Measurements from ENCODE around the gene PRKCE.
A peak's percentile ranks its signal among the peaks of the same experiment; 100 is the strongest.
"Not testable (repeated sequence)": the region's sequence is repeated elsewhere in the genome, so short reads cannot be mapped to it uniquely, and the experiment has no call there.

Gene PRKCE

DNA sequence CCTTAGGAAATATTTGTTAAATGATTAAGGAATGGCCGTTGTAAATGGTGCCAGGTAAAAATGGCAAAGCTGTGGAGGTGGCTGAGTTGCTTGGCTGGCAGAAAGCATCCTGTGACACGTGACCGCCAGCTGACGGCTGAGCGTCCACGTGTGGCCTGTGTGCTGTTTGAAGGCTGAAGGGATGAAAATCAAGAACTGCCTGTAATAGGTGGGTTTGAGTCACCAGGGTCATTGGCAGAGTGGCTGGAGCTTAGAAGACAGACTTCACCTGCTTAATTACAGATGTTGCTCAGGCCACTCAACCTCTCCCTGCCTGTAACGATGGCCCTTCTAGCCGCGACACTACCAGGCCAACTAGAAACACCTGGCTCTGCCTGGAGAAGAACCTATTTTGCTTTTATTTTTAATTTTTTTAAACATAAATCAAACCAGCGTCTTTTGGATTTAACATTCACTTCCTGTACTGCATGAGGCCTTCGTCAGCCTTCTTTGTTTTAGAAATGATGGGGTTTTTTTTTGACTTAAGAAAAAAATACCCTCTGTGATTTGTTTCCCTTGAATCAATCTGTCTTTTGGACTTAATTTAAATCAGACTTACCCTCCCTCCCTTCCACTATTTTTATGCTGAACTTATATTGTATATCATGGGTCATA lies 206.5 kb downstream of the PRKCE start:
- TF ChIP-seq, protein P1, sequence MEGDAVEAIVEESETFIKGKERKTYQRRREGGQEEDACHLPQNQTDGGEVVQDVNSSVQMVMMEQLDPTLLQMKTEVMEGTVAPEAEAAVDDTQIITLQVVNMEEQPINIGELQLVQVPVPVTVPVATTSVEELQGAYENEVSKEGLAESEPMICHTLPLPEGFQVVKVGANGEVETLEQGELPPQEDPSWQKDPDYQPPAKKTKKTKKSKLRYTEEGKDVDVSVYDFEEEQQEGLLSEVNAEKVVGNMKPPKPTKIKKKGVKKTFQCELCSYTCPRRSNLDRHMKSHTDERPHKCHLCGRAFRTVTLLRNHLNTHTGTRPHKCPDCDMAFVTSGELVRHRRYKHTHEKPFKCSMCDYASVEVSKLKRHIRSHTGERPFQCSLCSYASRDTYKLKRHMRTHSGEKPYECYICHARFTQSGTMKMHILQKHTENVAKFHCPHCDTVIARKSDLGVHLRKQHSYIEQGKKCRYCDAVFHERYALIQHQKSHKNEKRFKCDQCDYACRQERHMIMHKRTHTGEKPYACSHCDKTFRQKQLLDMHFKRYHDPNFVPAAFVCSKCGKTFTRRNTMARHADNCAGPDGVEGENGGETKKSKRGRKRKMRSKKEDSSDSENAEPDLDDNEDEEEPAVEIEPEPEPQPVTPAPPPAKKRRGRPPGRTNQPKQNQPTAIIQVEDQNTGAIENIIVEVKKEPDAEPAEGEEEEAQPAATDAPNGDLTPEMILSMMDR (IDR thresholded peaks at IDR 0.05; ENCODE audit: unreplicated experiment in 3 of 3), result no peak
- H3K9me3 Mint-ChIP-seq, result no peaks in the 10 kb centered on the region
- H3K4me1 Mint-ChIP-seq, result peaks cover 62% of the 10 kb centered on the region
- H3K27me3 Mint-ChIP-seq (ENCODE audit: low read depth), result no peaks in the 10 kb centered on the region
- H3K4me3 Mint-ChIP-seq, result no peak overlapping the region
- peak overlapping the region in 2 of 3 experiments; percentile 49 to 92 for H3K27ac Mint-ChIP-seq
- no peaks in the 10 kb centered on the region for H3K36me3 Mint-ChIP-seq (ENCODE audit: low read depth)

GRCh38 chr2:45858872-45859271 lies 207.4 kb downstream of the PRKCE start:
- H3K4me1 Mint-ChIP-seq, result peaks cover 66% of the 10 kb centered on the region
- not testable (repeated sequence) for H3K4me3 Mint-ChIP-seq; H3K36me3 Mint-ChIP-seq (ENCODE audit: low read depth); H3K27me3 Mint-ChIP-seq (ENCODE audit: low read depth); H3K27ac Mint-ChIP-seq; H3K9me3 Mint-ChIP-seq

DNA sequence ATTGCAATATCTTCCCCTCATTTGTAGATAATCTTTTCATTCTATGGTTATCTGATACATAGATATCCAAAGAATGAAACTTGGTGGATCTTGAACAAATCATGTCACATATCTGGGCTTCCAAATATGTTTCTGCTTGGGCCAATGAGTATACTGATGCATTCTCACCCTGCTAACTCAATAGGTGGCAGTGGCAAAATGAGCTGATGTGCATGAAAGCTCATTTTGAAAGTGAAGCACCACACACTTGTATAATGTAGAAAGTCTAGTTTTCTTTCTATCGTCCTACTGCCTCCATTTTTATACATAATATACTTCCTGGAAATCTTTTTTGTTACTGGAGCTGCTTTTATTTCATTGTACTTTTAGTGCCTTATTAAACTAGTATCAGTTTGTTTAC lies 208.2 kb downstream of the PRKCE start:
- H3K4me3 Mint-ChIP-seq, result no peak overlapping the region
- H3K27me3 Mint-ChIP-seq (ENCODE audit: low read depth), result peaks cover 3% of the 10 kb centered on the region
- TF ChIP-seq, protein P1 (IDR thresholded peaks at IDR 0.05; ENCODE audit: unreplicated experiment in 3 of 3), result no peak
- no peaks in the 10 kb centered on the region for H3K9me3 Mint-ChIP-seq
- peak overlapping the region in 2 of 3 experiments; percentile 84 to 93 for H3K27ac Mint-ChIP-seq
- no peaks in the 10 kb centered on the region for H3K36me3 Mint-ChIP-seq (ENCODE audit: low read depth)
- H3K4me1 Mint-ChIP-seq, result peaks cover 58% of the 10 kb centered on the region

DNA sequence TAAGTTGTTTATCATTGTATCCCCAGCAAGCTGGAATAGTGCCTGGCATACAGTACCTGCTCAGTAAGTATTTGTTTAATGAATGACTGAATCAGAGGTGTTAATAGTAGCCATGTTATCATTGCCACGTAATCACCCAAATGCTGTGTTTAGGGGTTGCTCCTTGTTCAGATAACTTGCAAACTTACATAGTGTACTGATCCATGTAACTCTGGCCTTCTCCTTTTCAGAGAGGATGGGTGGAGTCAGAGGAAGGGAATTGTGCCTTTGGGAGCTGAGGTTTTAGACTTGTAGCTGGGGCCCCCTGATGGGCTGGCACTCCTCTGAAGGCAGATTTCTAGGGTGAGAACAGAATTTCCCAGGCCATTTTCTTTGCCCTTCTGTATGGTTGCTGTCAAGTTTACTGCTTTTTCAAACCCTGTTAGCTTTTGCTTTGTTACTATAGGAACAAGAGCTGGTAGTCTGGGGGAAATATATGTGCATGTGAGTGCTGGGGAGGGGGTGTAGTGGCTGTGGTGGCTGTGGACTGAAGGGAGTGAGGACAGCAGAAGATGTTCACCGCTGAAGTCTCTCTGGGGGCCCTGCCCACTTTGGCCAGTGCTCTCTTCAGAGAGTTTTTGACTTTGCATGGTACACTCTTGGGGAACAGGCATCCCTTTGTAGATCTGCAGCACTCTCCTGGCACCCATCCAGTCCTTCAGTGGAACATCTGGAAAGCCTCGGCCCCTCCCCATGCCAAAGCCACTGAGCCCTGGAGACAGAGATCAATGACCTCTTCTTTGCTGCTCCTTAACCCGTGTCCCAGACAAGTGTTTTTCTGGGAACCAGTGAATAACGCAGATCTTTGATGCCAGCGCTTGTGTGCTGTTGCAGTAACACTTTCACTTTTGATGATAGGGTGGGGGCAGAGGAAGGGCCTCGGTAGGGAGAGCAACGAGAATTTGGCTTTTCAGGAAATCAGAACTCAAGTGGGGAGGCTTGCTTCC lies 209.0 kb downstream of the PRKCE start:
- H3K4me3 Mint-ChIP-seq, result peak overlapping the region; percentile 31 to 67 (median 59)
- peaks cover 51% of the 10 kb centered on the region for H3K4me1 Mint-ChIP-seq
- H3K27me3 Mint-ChIP-seq (ENCODE audit: low read depth), result peaks cover 9% of the 10 kb centered on the region
- H3K9me3 Mint-ChIP-seq, result no peaks in the 10 kb centered on the region
- H3K36me3 Mint-ChIP-seq (ENCODE audit: low read depth), result no peaks in the 10 kb centered on the region
- TF ChIP-seq, protein P1 (IDR thresholded peaks at IDR 0.05; ENCODE audit: unreplicated experiment in 3 of 3), result no peak
- H3K27ac Mint-ChIP-seq, result peak overlapping the region; percentile 84 to 94 (median 93)

DNA sequence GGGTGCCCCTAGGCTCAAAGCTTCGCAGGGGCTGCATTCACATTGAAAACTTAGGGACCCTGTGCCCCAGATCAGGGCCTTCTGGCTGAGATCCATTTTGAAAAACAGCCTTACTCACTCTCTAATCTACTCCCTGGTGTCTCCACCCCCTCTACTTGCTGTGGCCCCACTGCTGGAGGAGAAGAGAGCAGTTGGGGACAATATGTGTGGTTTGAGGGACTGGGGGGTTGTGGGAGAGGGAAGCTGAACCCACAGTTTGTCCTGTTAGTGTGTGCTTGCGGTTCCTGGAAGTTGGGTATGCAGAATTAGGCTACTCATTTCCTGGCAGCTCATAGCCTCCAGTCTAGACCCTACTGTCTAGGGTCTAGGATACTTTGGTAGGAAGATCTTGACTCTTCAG lies 211.4 kb downstream of the PRKCE start:
- peaks cover 12% of the 10 kb centered on the region for H3K27me3 Mint-ChIP-seq (ENCODE audit: low read depth)
- peaks cover 31% of the 10 kb centered on the region for H3K4me1 Mint-ChIP-seq
- H3K9me3 Mint-ChIP-seq, result no peaks in the 10 kb centered on the region
- no peak overlapping the region for H3K4me3 Mint-ChIP-seq
- TF ChIP-seq, protein P1 (IDR thresholded peaks at IDR 0.05; ENCODE audit: unreplicated experiment in 3 of 3), result no peak
- no peak overlapping the region for H3K27ac Mint-ChIP-seq
- H3K36me3 Mint-ChIP-seq (ENCODE audit: low read depth), result no peaks in the 10 kb centered on the region

- TF ChIP-seq, protein P1 (IDR thresholded peaks at IDR 0.05; ENCODE audit: unreplicated experiment in 3 of 3), result no peak
- H3K4me3 Mint-ChIP-seq, result no peak overlapping the region
- H3K27me3 Mint-ChIP-seq (ENCODE audit: low read depth), result peaks cover 12% of the 10 kb centered on the region
- no peak overlapping the region for H3K27ac Mint-ChIP-seq
- H3K4me1 Mint-ChIP-seq, result peaks cover 30% of the 10 kb centered on the region
- no peaks in the 10 kb centered on the region for H3K36me3 Mint-ChIP-seq (ENCODE audit: low read depth)
- no peaks in the 10 kb centered on the region for H3K9me3 Mint-ChIP-seq
Measured at GRCh38 chr2:45864121-45864520, 212.6 kb downstream of the PRKCE start.

Data from nephron (organoid).